ENCODE data around the gene POLR1H. TPM values are rescaled to one million over a fixed set of nuclear protein-coding genes. Genes with fewer than 3 reads are reported as not detected.
A peak's percentile ranks its signal among the peaks of the same experiment; 100 is the strongest.

POLR1H gene
- polyA plus RNA-seq, 2 of the 4 experiments (the other 2 are of a cell fraction), result 25.5 to 34.6 TPM

- Histone ChIP-seq H3K4me1 (peaks cover 20% of the 10 kb centered on the region; the same call in 1 of the 3 replicates), H3K9me3 (no peaks in the 10 kb centered on the region), H3K27ac (peak overlapping the region; percentile 91), H3K4me2 (peak overlapping the region; percentile 90), H3K4me3 (peak overlapping the region; percentile 79)
- DNase-seq (ENCODE audit: low read depth in 1 of 2, low spot score in 1 of 2), result peak in 1 of 2 experiments; percentile 58
- 0% methylated on average over 3 of the region's 8 CpGs for whole genome bisulfite sequencing (ENCODE audit: missing lambda C conversion rate)
- TF ChIP-seq ZFP36 (IDR thresholded peaks at IDR 0.05; ENCODE audit: borderline replicate concordance, partially characterized antibody), result no peak
- TF ChIP-seq ELK1 (IDR thresholded peaks at IDR 0.05; ENCODE audit: low read depth, low read length), result no peak
- no peak for TF ChIP-seq CTCF (IDR thresholded peaks at IDR 0.05)
- TF ChIP-seq CBX2 (IDR thresholded peaks at IDR 0.05; ENCODE audit: borderline replicate concordance, low read depth), result no peak
- no peak for TF ChIP-seq HOXA7 (CRISPR knock-in tag; IDR thresholded peaks at IDR 0.05)
- TF ChIP-seq USF2 (IDR thresholded peaks at IDR 0.05), result no peak
- no peak for TF ChIP-seq TP53 (CRISPR knock-in tag; IDR thresholded peaks at IDR 0.05)
- no peak for TF ChIP-seq RAD21 (conservative IDR thresholded peaks at IDR 0.05 in 1 of 2, IDR thresholded peaks at IDR 0.05 in 1 of 2)
- no peak for ATAC-seq
- ChIA-PET POLR2A (interaction anchor here (1.3 kb wide), 1 partner anchor 146 kb away, joined by 3 read pairs; the partner anchor contains the start of gene TRIM26), CTCF (interaction anchor here (1.7 kb wide), 1 partner anchor 36 kb away, joined by 4 read pairs; no protein-coding TSS in a partner anchor)
- FAIRE-seq, result no peak
Observed at GRCh38 chr6:30067460-30068139, 6.5 kb downstream of the POLR1H start.

- POLR2A ChIA-PET, result no interaction called here
- Histone ChIP-seq H3K4me1 (peaks cover 16% of the 10 kb centered on the region; the same call in 1 of the 3 replicates), H3K27ac (no peak overlapping the region), H3K9me3 (no peaks in the 10 kb centered on the region), H3K4me2 (no peak overlapping the region), H3K4me3 (no peak overlapping the region)
- WGBS (ENCODE audit: missing lambda C conversion rate), result 93% methylated on average over 52 of the region's 68 CpGs
- DNase-seq (ENCODE audit: low read depth in 1 of 2, low spot score in 1 of 2), result no peak
- ATAC-seq, result no peak
- no peak for FAIRE-seq
- CTCF ChIA-PET, result interaction anchor here (1.2 to 1.8 kb wide), 2 partner anchors 31 to 32 kb away, joined by 4 to 5 read pairs; no protein-coding TSS in a partner anchor
- TF ChIP-seq HOXB13 (CRISPR knock-in tag; IDR thresholded peaks at IDR 0.05; ENCODE audit: low read depth) (no peak), CBX2 (IDR thresholded peaks at IDR 0.05; ENCODE audit: borderline replicate concordance, low read depth) (no peak), MAFK (IDR thresholded peaks at IDR 0.05; ENCODE audit: partially characterized antibody) (no peak), JUN (IDR thresholded peaks at IDR 0.05) (no peak), TP53 (CRISPR knock-in tag; IDR thresholded peaks at IDR 0.05) (no peak), GATA3 (IDR thresholded peaks at IDR 0.05; ENCODE audit: borderline replicate concordance) (no peak), CBX8 (IDR thresholded peaks at IDR 0.05) (no peak), ZSCAN20 (CRISPR knock-in tag; IDR thresholded peaks at IDR 0.05) (no peak), REST (IDR thresholded peaks at IDR 0.05) (no peak), JUNB (IDR thresholded peaks at IDR 0.05) (no peak), CEBPB (IDR thresholded peaks at IDR 0.05) (no peak), RCOR1 (IDR thresholded peaks at IDR 0.05; ENCODE audit: low read depth, low read length) (no peak), PBX3 (IDR thresholded peaks at IDR 0.05) (no peak), PHF8 (IDR thresholded peaks at IDR 0.05; ENCODE audit: borderline replicate concordance, low read depth) (no peak), USF2 (IDR thresholded peaks at IDR 0.05) (no peak), FOXS1 (CRISPR knock-in tag; IDR thresholded peaks at IDR 0.05) (no peak), TFCP2L1 (CRISPR knock-in tag; IDR thresholded peaks at IDR 0.05) (no peak)
Observed at GRCh38 chr6:30071081-30071818, 10.2 kb downstream of the POLR1H start.
